ENCODE results near the gene DTD1.

The DTD1 gene

GRCh38 chr20:18628330-18628920 is 40.6 kb downstream of the DTD1 start:
- TF ChIP-seq, protein P1, sequence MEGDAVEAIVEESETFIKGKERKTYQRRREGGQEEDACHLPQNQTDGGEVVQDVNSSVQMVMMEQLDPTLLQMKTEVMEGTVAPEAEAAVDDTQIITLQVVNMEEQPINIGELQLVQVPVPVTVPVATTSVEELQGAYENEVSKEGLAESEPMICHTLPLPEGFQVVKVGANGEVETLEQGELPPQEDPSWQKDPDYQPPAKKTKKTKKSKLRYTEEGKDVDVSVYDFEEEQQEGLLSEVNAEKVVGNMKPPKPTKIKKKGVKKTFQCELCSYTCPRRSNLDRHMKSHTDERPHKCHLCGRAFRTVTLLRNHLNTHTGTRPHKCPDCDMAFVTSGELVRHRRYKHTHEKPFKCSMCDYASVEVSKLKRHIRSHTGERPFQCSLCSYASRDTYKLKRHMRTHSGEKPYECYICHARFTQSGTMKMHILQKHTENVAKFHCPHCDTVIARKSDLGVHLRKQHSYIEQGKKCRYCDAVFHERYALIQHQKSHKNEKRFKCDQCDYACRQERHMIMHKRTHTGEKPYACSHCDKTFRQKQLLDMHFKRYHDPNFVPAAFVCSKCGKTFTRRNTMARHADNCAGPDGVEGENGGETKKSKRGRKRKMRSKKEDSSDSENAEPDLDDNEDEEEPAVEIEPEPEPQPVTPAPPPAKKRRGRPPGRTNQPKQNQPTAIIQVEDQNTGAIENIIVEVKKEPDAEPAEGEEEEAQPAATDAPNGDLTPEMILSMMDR (IDR thresholded peaks at IDR 0.05; ENCODE audit: borderline replicate concordance, insufficient read depth, low read depth, low read length): peak; percentile 77
- H3K4me3 ChIP-seq (ENCODE audit: low read depth, low read length): no peak overlapping the region

DNA sequence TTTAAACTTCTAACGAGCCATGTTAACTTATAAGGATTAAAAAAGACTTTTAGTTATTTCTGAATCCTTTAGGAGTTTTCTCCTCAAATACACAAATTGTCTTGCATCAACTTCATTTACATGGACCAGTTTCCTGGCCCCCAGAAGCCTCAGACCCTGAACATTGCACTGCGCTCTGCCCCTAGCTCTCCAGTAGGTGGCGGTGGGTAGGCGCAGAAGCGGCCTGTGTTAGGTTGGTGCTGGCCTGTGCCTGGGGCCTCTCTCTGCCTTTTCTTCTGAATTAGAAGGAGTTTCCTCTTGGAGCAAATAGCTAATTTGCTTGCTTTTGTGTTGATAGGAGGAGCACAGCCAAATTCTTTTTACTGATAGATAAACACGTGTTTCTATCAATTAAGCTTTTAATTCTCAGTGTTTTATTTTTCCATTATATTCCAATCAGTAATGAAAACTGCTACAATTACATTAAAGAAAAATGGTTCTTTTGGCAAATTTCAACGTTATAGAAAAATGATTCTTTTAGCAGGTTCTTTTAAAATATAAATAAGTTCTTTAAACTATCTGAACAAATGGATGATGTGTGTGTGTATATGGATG is 44.4 kb downstream of the DTD1 start:
- no peak overlapping the region for H3K4me3 ChIP-seq (ENCODE audit: low read depth, low read length)
- TF ChIP-seq, protein P1 (IDR thresholded peaks at IDR 0.05; ENCODE audit: borderline replicate concordance, insufficient read depth, low read depth, low read length): peak; percentile 93

DNA sequence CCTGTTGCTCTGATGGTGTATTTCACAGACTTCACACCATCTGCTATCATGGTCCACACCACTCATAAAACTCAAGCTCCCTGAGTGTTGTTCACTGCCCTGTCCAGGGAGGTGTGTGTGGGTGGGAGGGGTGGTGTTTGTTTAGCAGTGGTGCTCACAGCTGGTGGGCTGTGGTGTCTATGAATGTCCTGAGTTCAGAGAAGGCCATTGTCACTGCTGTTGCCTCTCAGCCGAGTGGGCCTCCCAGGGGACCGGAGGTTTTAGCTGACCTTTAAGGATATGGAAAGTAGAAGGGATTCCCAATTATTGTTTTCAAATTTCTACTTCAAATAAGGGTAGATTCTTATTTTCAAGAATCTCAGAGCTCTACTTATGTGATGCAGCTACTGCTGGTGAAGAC is 45.6 kb downstream of the DTD1 start:
- no peak overlapping the region for H3K4me3 ChIP-seq (ENCODE audit: low read depth, low read length)
- TF ChIP-seq, protein P1 (IDR thresholded peaks at IDR 0.05; ENCODE audit: borderline replicate concordance, insufficient read depth, low read depth, low read length): no peak

- H3K4me3 ChIP-seq (ENCODE audit: low read depth, low read length): no peak overlapping the region
- TF ChIP-seq, protein P1 (IDR thresholded peaks at IDR 0.05; ENCODE audit: borderline replicate concordance, insufficient read depth, low read depth, low read length): no peak
Observed at GRCh38 chr20:18634501-18634900, 46.6 kb downstream of the DTD1 start.

DNA sequence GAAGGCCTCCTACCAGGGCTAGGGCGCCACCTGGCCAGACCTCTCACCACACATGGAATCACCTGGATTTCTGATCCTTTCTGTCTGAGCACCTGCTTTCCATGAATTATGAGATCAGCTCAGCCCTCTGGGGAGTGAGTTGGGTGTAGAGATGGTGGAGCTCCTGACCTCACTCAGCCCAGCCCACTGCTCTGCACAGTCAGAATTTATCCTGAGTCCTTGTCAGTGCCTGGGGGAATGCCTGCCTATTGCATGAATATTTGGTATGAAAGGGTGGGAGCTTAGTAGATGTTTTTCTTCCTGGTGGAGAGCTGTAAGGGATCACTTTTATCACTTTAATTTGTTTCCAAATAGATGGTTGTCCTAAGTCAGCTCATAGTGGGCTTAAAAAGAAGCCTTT is 47.5 kb downstream of the DTD1 start:
- TF ChIP-seq, protein P1 (IDR thresholded peaks at IDR 0.05; ENCODE audit: borderline replicate concordance, insufficient read depth, low read depth, low read length): no peak
- no peak overlapping the region for H3K4me3 ChIP-seq (ENCODE audit: low read depth, low read length)

DNA sequence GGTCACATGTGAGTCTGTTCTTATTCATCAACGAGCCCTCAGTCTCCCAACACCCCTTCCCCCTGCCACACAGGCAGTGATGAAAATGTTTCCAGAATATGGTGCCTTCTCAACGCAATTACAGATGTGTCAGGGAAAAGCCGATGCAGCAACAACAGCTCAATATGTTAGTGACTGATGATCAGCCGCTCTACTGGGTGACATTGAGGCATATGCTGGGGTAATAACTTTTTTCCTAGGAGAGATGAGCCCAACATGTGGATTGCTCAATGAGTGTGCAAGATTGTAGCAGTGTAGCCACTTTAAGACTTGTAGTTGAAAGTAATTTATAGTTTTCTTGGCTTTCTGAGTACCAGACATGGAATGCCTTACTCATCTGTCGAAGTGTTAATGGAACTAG is 49.4 kb downstream of the DTD1 start:
- H3K4me3 ChIP-seq (ENCODE audit: low read depth, low read length): no peak overlapping the region
- TF ChIP-seq, protein P1 (IDR thresholded peaks at IDR 0.05; ENCODE audit: borderline replicate concordance, insufficient read depth, low read depth, low read length): no peak

DNA sequence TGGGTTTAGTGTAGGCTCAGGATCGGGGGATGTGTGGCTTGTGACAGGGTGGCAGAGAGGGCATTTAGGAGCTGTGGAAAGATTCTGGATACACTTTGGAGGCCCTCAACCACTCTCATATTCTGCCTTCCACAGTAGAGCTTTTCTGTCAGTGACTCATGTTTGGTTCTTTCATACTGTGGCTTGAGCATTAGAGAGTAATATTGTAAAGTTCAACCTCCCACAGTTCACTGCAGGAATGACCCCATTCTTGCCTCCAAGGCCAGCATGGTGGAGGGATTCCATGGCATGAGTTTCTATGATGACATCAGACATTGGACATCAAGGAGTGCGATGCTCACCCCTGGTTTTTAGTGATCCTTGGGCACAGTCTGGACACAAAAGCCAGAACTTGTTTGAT is 50.9 kb downstream of the DTD1 start:
- TF ChIP-seq, protein P1 (IDR thresholded peaks at IDR 0.05; ENCODE audit: borderline replicate concordance, insufficient read depth, low read depth, low read length): no peak
- H3K4me3 ChIP-seq (ENCODE audit: low read depth, low read length): no peak overlapping the region

Measured in GM12875 (cell line).